ENCODE measurements around the gene RELN. TPM values are rescaled to one million over a fixed set of nuclear protein-coding genes. Genes with fewer than 3 reads are reported as not detected.

Gene RELN
- total RNA-seq, 1 donor from 2014 or later: not detected

DNA sequence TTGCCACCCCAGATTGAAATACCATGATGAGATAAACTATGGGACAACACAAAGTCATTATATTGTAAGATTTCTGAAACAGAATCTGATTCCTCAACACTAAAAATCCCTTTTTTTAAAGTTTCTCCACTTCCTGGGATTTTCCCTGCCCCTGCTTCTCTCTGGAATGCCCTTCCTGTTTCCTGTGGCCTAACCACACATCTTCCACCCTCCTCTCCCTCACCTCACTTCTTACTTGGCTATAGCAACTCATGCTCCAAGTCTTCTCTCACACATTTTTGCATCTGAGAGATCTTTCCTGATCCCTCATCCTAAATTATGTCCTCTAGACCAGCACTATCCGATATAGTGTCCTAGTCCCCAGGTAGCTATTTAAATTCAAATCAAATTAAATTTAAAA is 4.1 kb upstream of the RELN start:
- Mint-ChIP-seq H3K4me3 (ENCODE audit: unreplicated experiment) (no peak overlapping the region), H3K27me3 (ENCODE audit: low read depth) (peaks cover 31% of the 10 kb centered on the region), H3K36me3 (ENCODE audit: low read depth) (no peaks in the 10 kb centered on the region), H3K27ac (ENCODE audit: unreplicated experiment) (no peak overlapping the region), H3K4me1 (ENCODE audit: low read depth) (peaks cover 10% of the 10 kb centered on the region), H3K9me3 (ENCODE audit: low read depth) (no peaks in the 10 kb centered on the region)
- TF ChIP-seq, protein P1, sequence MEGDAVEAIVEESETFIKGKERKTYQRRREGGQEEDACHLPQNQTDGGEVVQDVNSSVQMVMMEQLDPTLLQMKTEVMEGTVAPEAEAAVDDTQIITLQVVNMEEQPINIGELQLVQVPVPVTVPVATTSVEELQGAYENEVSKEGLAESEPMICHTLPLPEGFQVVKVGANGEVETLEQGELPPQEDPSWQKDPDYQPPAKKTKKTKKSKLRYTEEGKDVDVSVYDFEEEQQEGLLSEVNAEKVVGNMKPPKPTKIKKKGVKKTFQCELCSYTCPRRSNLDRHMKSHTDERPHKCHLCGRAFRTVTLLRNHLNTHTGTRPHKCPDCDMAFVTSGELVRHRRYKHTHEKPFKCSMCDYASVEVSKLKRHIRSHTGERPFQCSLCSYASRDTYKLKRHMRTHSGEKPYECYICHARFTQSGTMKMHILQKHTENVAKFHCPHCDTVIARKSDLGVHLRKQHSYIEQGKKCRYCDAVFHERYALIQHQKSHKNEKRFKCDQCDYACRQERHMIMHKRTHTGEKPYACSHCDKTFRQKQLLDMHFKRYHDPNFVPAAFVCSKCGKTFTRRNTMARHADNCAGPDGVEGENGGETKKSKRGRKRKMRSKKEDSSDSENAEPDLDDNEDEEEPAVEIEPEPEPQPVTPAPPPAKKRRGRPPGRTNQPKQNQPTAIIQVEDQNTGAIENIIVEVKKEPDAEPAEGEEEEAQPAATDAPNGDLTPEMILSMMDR (IDR thresholded peaks at IDR 0.05): no peak
- no peak for DNase-seq (ENCODE audit: low spot score)

DNA sequence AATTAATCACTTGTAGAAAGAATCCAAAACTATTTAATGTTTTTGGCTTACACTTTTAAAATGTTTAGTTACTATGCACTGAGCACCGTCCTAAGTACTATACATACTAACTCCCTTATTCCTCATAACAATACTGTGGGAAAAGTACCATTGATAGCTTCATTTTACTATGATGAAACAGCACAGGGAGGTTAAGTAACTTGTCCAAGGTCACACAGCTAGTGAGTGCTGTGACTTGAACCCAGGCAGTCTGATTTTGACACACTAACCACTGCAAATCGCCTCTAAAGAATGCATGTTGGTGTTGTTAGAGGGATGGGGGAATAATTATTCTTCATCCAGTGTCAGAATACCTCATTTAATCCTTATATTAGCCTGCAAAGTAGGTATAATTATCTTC is 1.9 kb upstream of the RELN start:
- Mint-ChIP-seq H3K4me3 (ENCODE audit: unreplicated experiment) (no peak overlapping the region), H3K27ac (ENCODE audit: unreplicated experiment) (no peak overlapping the region), H3K36me3 (ENCODE audit: low read depth) (peaks cover 1% of the 10 kb centered on the region), H3K9me3 (ENCODE audit: low read depth) (no peaks in the 10 kb centered on the region), H3K27me3 (ENCODE audit: low read depth) (peaks cover 46% of the 10 kb centered on the region), H3K4me1 (ENCODE audit: low read depth) (peaks cover 14% of the 10 kb centered on the region)
- DNase-seq (ENCODE audit: low spot score): no peak
- TF ChIP-seq, protein P1 (IDR thresholded peaks at IDR 0.05): no peak

DNA sequence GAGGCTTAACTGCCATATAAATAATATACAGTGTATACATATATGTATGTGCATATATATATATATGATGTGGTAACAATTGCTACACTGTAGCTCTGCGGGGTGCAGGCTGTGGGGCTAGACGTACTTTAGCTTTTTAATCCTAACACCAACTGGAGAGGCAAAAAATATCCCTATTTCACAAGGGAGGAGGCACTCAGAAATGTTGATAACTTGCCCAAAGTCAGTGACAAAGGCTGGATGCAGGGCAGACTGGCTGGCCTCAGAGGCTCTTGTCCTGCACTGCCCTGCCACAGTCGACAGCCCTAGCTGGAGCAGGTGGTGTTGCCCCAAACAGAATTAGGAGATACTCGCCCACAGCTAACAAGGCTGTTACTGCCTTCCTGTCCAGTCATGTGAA is 1.5 kb upstream of the RELN start:
- no peak overlapping the region for H3K4me3 Mint-ChIP-seq (ENCODE audit: unreplicated experiment)
- peaks cover 1% of the 10 kb centered on the region for H3K36me3 Mint-ChIP-seq (ENCODE audit: low read depth)
- H3K27me3 Mint-ChIP-seq (ENCODE audit: low read depth): peaks cover 46% of the 10 kb centered on the region
- H3K27ac Mint-ChIP-seq (ENCODE audit: unreplicated experiment): no peak overlapping the region
- H3K4me1 Mint-ChIP-seq (ENCODE audit: low read depth): peaks cover 14% of the 10 kb centered on the region
- TF ChIP-seq, protein P1 (IDR thresholded peaks at IDR 0.05): no peak
- DNase-seq (ENCODE audit: low spot score): no peak
- H3K9me3 Mint-ChIP-seq (ENCODE audit: low read depth): no peaks in the 10 kb centered on the region

GRCh38 chr7:103989785-103990767 is 618 bp upstream of the RELN start:
- Mint-ChIP-seq H3K4me3 (ENCODE audit: unreplicated experiment) (peak overlapping the region; percentile 61), H3K4me1 (ENCODE audit: low read depth) (peaks cover 14% of the 10 kb centered on the region), H3K9me3 (ENCODE audit: low read depth) (no peaks in the 10 kb centered on the region), H3K36me3 (ENCODE audit: low read depth) (peaks cover 1% of the 10 kb centered on the region), H3K27ac (ENCODE audit: unreplicated experiment) (no peak overlapping the region), H3K27me3 (ENCODE audit: low read depth) (peaks cover 56% of the 10 kb centered on the region)
- peak; percentile 57 for DNase-seq (ENCODE audit: low spot score)
- TF ChIP-seq, protein P1 (IDR thresholded peaks at IDR 0.05): peak; percentile 45

DNA sequence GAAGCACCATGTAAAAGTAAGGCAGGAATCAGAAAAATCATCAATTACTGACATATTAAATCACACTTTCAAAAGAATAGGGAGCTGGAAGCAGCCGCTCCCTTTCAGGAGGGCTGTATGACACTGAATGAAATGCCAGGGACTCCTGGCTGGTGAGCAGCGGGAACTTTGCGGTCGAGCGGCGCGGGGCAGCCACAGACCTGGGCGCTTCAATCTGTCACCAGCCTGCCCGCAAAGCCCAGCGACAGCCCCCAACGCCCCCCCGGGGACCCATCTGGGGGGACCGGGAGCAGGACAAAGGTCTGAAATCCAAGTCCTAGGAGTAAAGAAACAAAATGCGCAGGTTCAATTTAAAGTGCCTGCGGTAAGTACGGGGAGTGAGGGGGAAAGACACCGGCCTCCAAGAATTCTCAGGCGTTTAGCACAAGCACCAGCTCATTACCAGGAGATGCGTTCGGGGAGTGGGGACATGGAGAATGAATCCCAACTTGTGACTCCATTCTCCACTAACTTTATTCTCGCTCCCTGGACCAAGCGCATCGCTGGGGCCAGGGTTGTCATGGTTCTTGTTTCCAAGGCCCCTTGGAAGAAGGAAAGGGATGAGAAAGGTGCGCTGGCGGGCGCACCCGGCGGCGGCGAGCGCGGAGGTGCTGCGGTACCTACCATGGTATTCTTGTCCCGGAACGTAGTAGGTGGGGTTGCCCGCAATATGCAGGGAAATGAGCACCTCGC is 824 bp downstream of the RELN start:
- TF ChIP-seq, protein P1 (IDR thresholded peaks at IDR 0.05): no peak
- Mint-ChIP-seq H3K27ac (ENCODE audit: unreplicated experiment) (no peak overlapping the region), H3K36me3 (ENCODE audit: low read depth) (peaks cover 1% of the 10 kb centered on the region), H3K9me3 (ENCODE audit: low read depth) (no peaks in the 10 kb centered on the region), H3K4me3 (ENCODE audit: unreplicated experiment) (peak overlapping the region; percentile 40), H3K27me3 (ENCODE audit: low read depth) (peaks cover 63% of the 10 kb centered on the region), H3K4me1 (ENCODE audit: low read depth) (peaks cover 14% of the 10 kb centered on the region)
- DNase-seq (ENCODE audit: low spot score): no peak

All from chondrocyte (in vitro differentiated cells).